ENCODE results near the gene NAA80. TPM values are rescaled to one million over a fixed set of nuclear protein-coding genes. Genes with fewer than 3 reads are reported as not detected.

NAA80 gene
- total and polyA plus RNA-seq, 10 of the 15 experiments (the other 5 are each of a cell fraction or from before 2014, with no cell fraction given): 0.48 to 12.7 (median 6.7) TPM

- FAIRE-seq (no peak), ATAC-seq (no peak), DNase-seq (ENCODE audit: low read depth, low spot score) (no peak)
- under 1% methylated on average over 12 of the region's 12 CpGs for WGBS (ENCODE audit: insufficient coverage, insufficient replicate concordance, low lambda C conversion rate, missing lambda C conversion rate)
- ChIA-PET CTCF (interaction anchor here (0.7 to 3.5 kb wide), 12 partner anchors 19 to 243 kb away, joined by 3 to 22 read pairs (median 5); partner anchors contain the start of gene TUSC2), POLR2A (interaction anchor here (0.5 to 2.7 kb wide), 15 partner anchors 9 to 829 kb away, joined by 3 to 30 read pairs (median 5); partner anchors contain the start of genes CYB561D2, DAG1, NPRL2 and RASSF1), RAD21 (ENCODE audit: unreplicated experiment) (interaction anchor here (0.7 to 2.2 kb wide), 8 partner anchors 11 to 53 kb away, joined by 3 to 15 read pairs (median 6); partner anchors contain the start of genes CYB561D2, NPRL2 and TUSC2), SMC1A (ENCODE audit: uncharacterized antibody, unreplicated experiment) (interaction anchor here (0.7 to 2.3 kb wide), 7 partner anchors 17 to 72 kb away, joined by 3 to 9 read pairs (median 3); no protein-coding TSS in a partner anchor)
- H3K4me3 ChIP-seq: peak overlapping the region; percentile 79
- TF ChIP-seq MXI1 (IDR thresholded peaks at IDR 0.05; ENCODE audit: low read depth, low read length) (no peak), PKNOX1 (IDR thresholded peaks at IDR 0.05) (peak; percentile 78), RB1 (IDR thresholded peaks at IDR 0.05; ENCODE audit: borderline replicate concordance) (peak; percentile 27; the same call in 1 of the 2 replicates), SUPT20H (IDR thresholded peaks at IDR 0.05; ENCODE audit: borderline replicate concordance, control insufficient read depth, low read depth, low read length) (no peak), SPI1 (IDR thresholded peaks at IDR 0.05; ENCODE audit: borderline replicate concordance, insufficient read depth, low read depth, low read length) (0 out of 2 replicates have a peak, but pooled peaks have one; percentile 6), BMI1 (IDR thresholded peaks at IDR 0.05; ENCODE audit: borderline replicate concordance) (no peak), SIN3A (IDR thresholded peaks at IDR 0.05; ENCODE audit: low read depth, low read length) (0 out of 2 replicates have a peak, but pooled peaks have one; percentile 19), FOXK2 (IDR thresholded peaks at IDR 0.05) (no peak), ATF7 (IDR thresholded peaks at IDR 0.05; ENCODE audit: low read depth) (0 out of 2 replicates have a peak, but pooled peaks have one; percentile 42), HSF1 (IDR thresholded peaks at IDR 0.05; ENCODE audit: low read depth, low read length) (no peak)
- H3K27me3 ChIP-seq (replicated peaks in 1 of 2; ENCODE audit: control insufficient read depth in 2 of 2, insufficient read depth in 2 of 2, low read length in 1 of 2): no peaks in the 10 kb centered on the region
- H3K9ac ChIP-seq (ENCODE audit: control insufficient read depth, insufficient read depth, low read length): peak overlapping the region; percentile 64
- H2AFZ ChIP-seq (ENCODE audit: control insufficient read depth, low read depth, low read length): peak overlapping the region; percentile 73
- no TSS peak for BruUV-seq (replicated peaks)
- H3K9me3 ChIP-seq (replicated peaks; ENCODE audit: control insufficient read depth, insufficient read depth, low read length): no peaks in the 10 kb centered on the region
- H4K20me1 ChIP-seq (ENCODE audit: control insufficient read depth, insufficient read depth): no peaks in the 10 kb centered on the region
- peaks cover 4% of the 10 kb centered on the region for H3K4me1 ChIP-seq (ENCODE audit: control insufficient read depth, insufficient read depth, low read length)
- peak overlapping the region; percentile 68 for H3K27ac ChIP-seq (ENCODE audit: control insufficient read depth, insufficient read depth)
- intact Hi-C loops (cut with micrococcal nuclease; ENCODE audit: unreplicated experiment) (loop anchor here (1.0 to 5.0 kb wide), 2 partner anchors 22 to 38 kb away; no protein-coding TSS in a partner anchor), in situ Hi-C loops (cut with MboI) (no loop called here)
- H3K4me2 ChIP-seq (ENCODE audit: control insufficient read depth, insufficient read depth): peak overlapping the region; percentile 90
- H3K36me3 ChIP-seq (ENCODE audit: control insufficient read depth in 2 of 2, insufficient read depth in 2 of 2, low read length in 1 of 2): no peaks in the 10 kb centered on the region
- peaks cover 2% of the 10 kb centered on the region; the same call in 1 of the 2 replicates for H3K79me2 ChIP-seq (ENCODE audit: control insufficient read depth, insufficient read depth, low read length)
Observed at GRCh38 chr3:50299638-50299928, 378 bp upstream of the NAA80 start.

Measured in GM12878 (cell line).